ENCODE measurements around the gene GAB2. TPM values are rescaled to one million over a fixed set of nuclear protein-coding genes. Genes with fewer than 3 reads are reported as not detected.

The GAB2 gene
- polyA plus RNA-seq, 2 of the 4 experiments (the other 2 are of a cell fraction): 2.8 to 4.7 TPM

- 87% methylated on average over 14 of the region's 14 CpGs for WGBS (ENCODE audit: missing lambda C conversion rate)
- ChIA-PET POLR2A (interaction anchor here (0.6 to 2.7 kb wide), 2 partner anchors 149 to 160 kb away, joined by 5 to 8 read pairs; partner anchors contain the start of gene NARS2), CTCF (interaction anchor here (0.6 to 5.9 kb wide), 5 partner anchors 11 to 659 kb away, joined by 3 to 63 read pairs (median 5); no protein-coding TSS in a partner anchor)
- Histone ChIP-seq H3K4me2 (no peak overlapping the region), H3K27ac (no peak overlapping the region), H3K4me1 (peaks cover 18% of the 10 kb centered on the region), H3K4me3 (no peak overlapping the region), H3K9me3 (peaks cover 11% of the 10 kb centered on the region; the same call in 2 of the 3 replicates)
- ATAC-seq (no peak), FAIRE-seq (no peak), DNase-seq (ENCODE audit: low read depth in 1 of 2, low spot score in 1 of 2) (peak; percentile 29 to 44)
- peak; percentile 31; the same call in 1 of the 3 replicates for TF ChIP-seq SMC3 (IDR thresholded peaks at IDR 0.05)
- TF ChIP-seq EHF (CRISPR knock-in tag; IDR thresholded peaks at IDR 0.05): no peak
- no peak for TF ChIP-seq FOSB (CRISPR knock-in tag; IDR thresholded peaks at IDR 0.05)
- TF ChIP-seq RAD21 (conservative IDR thresholded peaks at IDR 0.05 in 1 of 2, IDR thresholded peaks at IDR 0.05 in 1 of 2): peak in 1 of 2 experiments; percentile 31; a peak in 3 of 5 replicates
- TF ChIP-seq, protein P1, sequence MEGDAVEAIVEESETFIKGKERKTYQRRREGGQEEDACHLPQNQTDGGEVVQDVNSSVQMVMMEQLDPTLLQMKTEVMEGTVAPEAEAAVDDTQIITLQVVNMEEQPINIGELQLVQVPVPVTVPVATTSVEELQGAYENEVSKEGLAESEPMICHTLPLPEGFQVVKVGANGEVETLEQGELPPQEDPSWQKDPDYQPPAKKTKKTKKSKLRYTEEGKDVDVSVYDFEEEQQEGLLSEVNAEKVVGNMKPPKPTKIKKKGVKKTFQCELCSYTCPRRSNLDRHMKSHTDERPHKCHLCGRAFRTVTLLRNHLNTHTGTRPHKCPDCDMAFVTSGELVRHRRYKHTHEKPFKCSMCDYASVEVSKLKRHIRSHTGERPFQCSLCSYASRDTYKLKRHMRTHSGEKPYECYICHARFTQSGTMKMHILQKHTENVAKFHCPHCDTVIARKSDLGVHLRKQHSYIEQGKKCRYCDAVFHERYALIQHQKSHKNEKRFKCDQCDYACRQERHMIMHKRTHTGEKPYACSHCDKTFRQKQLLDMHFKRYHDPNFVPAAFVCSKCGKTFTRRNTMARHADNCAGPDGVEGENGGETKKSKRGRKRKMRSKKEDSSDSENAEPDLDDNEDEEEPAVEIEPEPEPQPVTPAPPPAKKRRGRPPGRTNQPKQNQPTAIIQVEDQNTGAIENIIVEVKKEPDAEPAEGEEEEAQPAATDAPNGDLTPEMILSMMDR (IDR thresholded peaks at IDR 0.05): peak; percentile 61
Measured at GRCh38 chr11:78414321-78415051, 3.1 kb downstream of the GAB2 start.

DNA sequence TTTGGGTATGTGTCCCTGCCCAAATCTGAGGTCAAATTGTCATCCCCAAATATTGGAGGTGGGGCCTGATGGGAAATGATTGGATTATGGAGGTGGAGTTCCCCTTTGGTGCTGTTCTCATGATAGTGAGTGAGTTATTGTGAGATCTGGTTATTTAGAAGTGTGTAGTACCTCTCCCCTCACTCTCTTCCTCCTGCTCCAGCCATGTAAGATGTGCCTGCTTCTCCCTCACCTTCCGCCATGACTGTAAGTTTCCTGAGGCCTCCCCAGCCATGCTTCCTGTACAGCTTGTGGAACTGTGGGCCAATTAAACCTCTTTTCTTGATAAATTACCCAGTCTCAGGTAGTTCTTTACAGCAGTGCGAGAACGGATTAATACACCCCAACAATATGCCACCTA, 9.0 kb downstream of the GAB2 start:
- no peaks in the 10 kb centered on the region for H3K4me1 ChIP-seq
- no peak overlapping the region for H3K4me3 ChIP-seq
- TF ChIP-seq SREBF2 (IDR thresholded peaks at IDR 0.05): no peak
- TF ChIP-seq, protein P2, sequence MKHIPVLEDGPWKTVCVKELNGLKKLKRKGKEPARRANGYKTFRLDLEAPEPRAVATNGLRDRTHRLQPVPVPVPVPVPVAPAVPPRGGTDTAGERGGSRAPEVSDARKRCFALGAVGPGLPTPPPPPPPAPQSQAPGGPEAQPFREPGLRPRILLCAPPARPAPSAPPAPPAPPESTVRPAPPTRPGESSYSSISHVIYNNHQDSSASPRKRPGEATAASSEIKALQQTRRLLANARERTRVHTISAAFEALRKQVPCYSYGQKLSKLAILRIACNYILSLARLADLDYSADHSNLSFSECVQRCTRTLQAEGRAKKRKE (CRISPR knock-in tag; IDR thresholded peaks at IDR 0.05; ENCODE audit: low read depth): no peak
- TF ChIP-seq GATA3 (IDR thresholded peaks at IDR 0.05; ENCODE audit: borderline replicate concordance): no peak
- no peak for TF ChIP-seq SMC3 (IDR thresholded peaks at IDR 0.05)
- no peak for TF ChIP-seq POLR2A (IDR thresholded peaks at IDR 0.05; ENCODE audit: low read length)
- TF ChIP-seq NPAS2 (CRISPR knock-in tag; IDR thresholded peaks at IDR 0.05; ENCODE audit: borderline replicate concordance): no peak
- no peak for TF ChIP-seq HOXA7 (CRISPR knock-in tag; IDR thresholded peaks at IDR 0.05)
- TF ChIP-seq, protein P3, sequence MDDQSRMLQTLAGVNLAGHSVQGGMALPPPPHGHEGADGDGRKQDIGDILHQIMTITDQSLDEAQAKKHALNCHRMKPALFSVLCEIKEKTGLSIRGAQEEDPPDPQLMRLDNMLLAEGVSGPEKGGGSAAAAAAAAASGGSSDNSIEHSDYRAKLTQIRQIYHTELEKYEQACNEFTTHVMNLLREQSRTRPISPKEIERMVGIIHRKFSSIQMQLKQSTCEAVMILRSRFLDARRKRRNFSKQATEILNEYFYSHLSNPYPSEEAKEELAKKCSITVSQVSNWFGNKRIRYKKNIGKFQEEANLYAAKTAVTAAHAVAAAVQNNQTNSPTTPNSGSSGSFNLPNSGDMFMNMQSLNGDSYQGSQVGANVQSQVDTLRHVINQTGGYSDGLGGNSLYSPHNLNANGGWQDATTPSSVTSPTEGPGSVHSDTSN (IDR thresholded peaks at IDR 0.05): no peak
- no peak for TF ChIP-seq CHD2 (IDR thresholded peaks at IDR 0.05; ENCODE audit: low read length, partially characterized antibody)
- TF ChIP-seq EHMT2 (IDR thresholded peaks at IDR 0.05; ENCODE audit: low read depth): no peak
- TF ChIP-seq HEYL (CRISPR knock-in tag; IDR thresholded peaks at IDR 0.05): no peak
- TF ChIP-seq ZC3H11A (IDR thresholded peaks at IDR 0.05): no peak
- no peak for TF ChIP-seq MAFK (IDR thresholded peaks at IDR 0.05; ENCODE audit: partially characterized antibody)
- TF ChIP-seq KDM1A (IDR thresholded peaks at IDR 0.05; ENCODE audit: low read depth): no peak
- no peak for TF ChIP-seq ZFP36 (IDR thresholded peaks at IDR 0.05; ENCODE audit: borderline replicate concordance, partially characterized antibody)
- TF ChIP-seq, protein P4, sequence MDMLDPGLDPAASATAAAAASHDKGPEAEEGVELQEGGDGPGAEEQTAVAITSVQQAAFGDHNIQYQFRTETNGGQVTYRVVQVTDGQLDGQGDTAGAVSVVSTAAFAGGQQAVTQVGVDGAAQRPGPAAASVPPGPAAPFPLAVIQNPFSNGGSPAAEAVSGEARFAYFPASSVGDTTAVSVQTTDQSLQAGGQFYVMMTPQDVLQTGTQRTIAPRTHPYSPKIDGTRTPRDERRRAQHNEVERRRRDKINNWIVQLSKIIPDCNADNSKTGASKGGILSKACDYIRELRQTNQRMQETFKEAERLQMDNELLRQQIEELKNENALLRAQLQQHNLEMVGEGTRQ (IDR thresholded peaks at IDR 0.05): no peak
- TF ChIP-seq KDM5A (IDR thresholded peaks at IDR 0.05): no peak
- TF ChIP-seq HDAC2 (IDR thresholded peaks at IDR 0.05): no peak
- no peak for TF ChIP-seq RAD21 (conservative IDR thresholded peaks at IDR 0.05 in 1 of 2, IDR thresholded peaks at IDR 0.05 in 1 of 2)
- POLR2A ChIA-PET: no interaction called here
- H3K27ac ChIP-seq: no peak overlapping the region
- ATAC-seq: no peak
- WGBS (ENCODE audit: missing lambda C conversion rate): 92% methylated on average over 3 of the region's 3 CpGs
- H3K9me3 ChIP-seq: peaks cover 12% of the 10 kb centered on the region; the same call in 2 of the 3 replicates
- DNase-seq (ENCODE audit: low read depth in 1 of 2, low spot score in 1 of 2): no peak
- FAIRE-seq: no peak
- no peak overlapping the region for H3K4me2 ChIP-seq
- CTCF ChIA-PET: no interaction called here
